ENCODE data around the gene VAV3.

VAV3 gene

DNA sequence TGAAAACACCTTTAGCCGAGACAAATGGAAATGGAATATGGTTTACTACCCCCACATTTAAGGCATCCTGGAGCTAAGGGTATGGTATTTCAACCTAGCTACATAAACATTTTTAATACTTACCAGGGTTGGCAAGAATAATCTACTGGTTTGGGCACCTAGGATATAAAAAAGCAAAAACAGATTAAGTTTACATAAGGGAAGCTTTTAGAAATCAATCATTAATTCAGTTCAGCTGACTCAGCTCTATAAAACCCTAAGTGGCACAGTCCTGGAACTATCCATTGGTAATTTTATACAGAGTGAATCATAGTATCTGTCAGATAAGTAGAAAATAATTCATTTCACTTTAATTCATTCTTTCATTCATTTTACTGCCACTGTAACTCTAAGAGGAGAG, 355.2 kb downstream of the VAV3 start:
- Histone ChIP-seq H3K4me3 (ENCODE audit: insufficient read depth, low read depth, low read length, poor library complexity, severe bottlenecking) (no peak overlapping the region), H3K27me3 (replicated peaks; ENCODE audit: control insufficient read depth, insufficient read depth, low read length, poor library complexity, severe bottlenecking) (no peaks in the 10 kb centered on the region), H3K9me3 (ENCODE audit: control insufficient read depth, low read length) (no peaks in the 10 kb centered on the region), H3K4me1 (ENCODE audit: control insufficient read depth, insufficient read depth, low read length, poor library complexity, severe bottlenecking) (no peaks in the 10 kb centered on the region), H3K36me3 (ENCODE audit: control insufficient read depth, insufficient read depth, low read length) (no peaks in the 10 kb centered on the region), H3K27ac (ENCODE audit: insufficient read depth, low read length, poor library complexity, severe bottlenecking) (no peak overlapping the region)
- DNase-seq = no peak

DNA sequence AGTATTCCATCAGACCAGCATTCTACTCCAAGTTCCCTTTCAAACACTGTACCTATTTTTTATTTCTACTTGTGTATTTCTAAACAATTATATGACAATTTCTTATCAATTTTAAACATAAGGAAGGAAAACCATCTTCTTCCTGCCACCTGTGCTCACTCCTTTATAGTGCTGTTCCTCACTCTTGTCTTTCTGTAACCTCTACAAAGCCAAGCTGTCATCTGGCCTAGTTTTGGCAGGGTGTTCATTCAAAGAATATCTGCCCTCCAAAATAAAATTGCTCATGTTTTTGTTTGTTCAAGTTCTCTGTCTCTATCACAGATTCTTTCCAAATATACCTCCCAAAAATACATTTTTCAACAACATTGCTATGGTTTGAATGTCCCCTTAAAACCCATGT, 360.2 kb downstream of the VAV3 start:
- Histone ChIP-seq H3K4me1 (ENCODE audit: control insufficient read depth, insufficient read depth, low read length, poor library complexity, severe bottlenecking) (no peaks in the 10 kb centered on the region), H3K4me3 (ENCODE audit: insufficient read depth, low read depth, low read length, poor library complexity, severe bottlenecking) (no peak overlapping the region)

DNA sequence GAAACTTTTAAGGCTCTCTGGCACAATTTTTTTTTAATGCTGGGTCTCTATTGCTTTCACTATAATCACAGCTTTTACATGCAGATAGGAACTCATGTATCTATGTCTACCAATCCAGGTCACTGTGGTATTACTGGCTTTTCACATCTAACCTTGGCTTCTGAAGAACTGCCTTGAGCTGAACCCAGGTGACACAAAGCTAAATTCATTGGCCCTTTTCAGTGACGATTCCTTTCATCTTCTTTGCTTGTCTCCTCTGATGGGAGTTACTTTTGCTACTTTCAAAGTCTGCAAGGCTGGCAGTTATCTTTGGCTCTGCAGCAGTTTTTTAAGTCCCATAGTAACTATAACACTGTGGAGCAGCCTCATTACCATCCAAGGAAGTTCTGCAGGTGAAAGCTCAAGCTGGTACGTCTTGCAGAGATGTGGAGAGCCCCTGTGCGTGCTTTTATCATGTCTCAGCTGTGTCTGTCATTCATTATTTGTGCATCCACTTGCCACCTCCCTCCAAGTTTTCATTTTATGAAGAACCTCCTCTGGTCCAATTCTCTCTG, 364.3 kb downstream of the VAV3 start:
- no peaks in the 10 kb centered on the region for H3K36me3 ChIP-seq (ENCODE audit: control insufficient read depth, insufficient read depth, low read length)
- H3K4me1 ChIP-seq (ENCODE audit: control insufficient read depth, insufficient read depth, low read length, poor library complexity, severe bottlenecking) = no peaks in the 10 kb centered on the region
- H3K9me3 ChIP-seq (ENCODE audit: control insufficient read depth, low read length) = no peaks in the 10 kb centered on the region
- H3K4me3 ChIP-seq (ENCODE audit: insufficient read depth, low read depth, low read length, poor library complexity, severe bottlenecking) = no peak overlapping the region
- no peak for DNase-seq
- H3K27ac ChIP-seq (ENCODE audit: insufficient read depth, low read length, poor library complexity, severe bottlenecking) = no peak overlapping the region
- no peaks in the 10 kb centered on the region for H3K27me3 ChIP-seq (replicated peaks; ENCODE audit: control insufficient read depth, insufficient read depth, low read length, poor library complexity, severe bottlenecking)

More for the DNA sequence above, 360.2 kb downstream of the VAV3 start:
- no peak for DNase-seq
- no peaks in the 10 kb centered on the region for H3K27me3 ChIP-seq (replicated peaks; ENCODE audit: control insufficient read depth, insufficient read depth, low read length, poor library complexity, severe bottlenecking)
- no peaks in the 10 kb centered on the region for H3K9me3 ChIP-seq (ENCODE audit: control insufficient read depth, low read length)
- no peaks in the 10 kb centered on the region for H3K36me3 ChIP-seq (ENCODE audit: control insufficient read depth, insufficient read depth, low read length)
- H3K27ac ChIP-seq (ENCODE audit: insufficient read depth, low read length, poor library complexity, severe bottlenecking) = no peak overlapping the region

DNA sequence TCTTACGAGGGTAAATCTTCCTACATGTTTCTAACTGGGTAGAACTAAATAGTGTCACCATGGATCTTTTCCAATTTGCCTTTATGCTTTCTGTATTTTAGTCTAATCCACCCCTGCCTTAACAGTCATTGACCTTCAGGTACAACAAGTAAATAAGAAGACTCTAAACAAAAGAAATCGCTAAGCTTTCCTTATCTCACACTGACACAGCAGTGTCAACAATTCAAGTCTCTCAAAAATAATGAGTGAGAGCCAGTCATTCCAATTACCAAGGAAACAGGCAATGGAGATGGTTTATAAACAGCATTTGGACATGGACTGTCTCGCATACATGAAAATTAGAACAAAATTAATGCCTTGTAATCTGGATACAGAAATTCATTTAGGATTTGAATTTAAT, 365.8 kb downstream of the VAV3 start:
- no peak for DNase-seq
- no peaks in the 10 kb centered on the region for H3K9me3 ChIP-seq (ENCODE audit: control insufficient read depth, low read length)

DNA sequence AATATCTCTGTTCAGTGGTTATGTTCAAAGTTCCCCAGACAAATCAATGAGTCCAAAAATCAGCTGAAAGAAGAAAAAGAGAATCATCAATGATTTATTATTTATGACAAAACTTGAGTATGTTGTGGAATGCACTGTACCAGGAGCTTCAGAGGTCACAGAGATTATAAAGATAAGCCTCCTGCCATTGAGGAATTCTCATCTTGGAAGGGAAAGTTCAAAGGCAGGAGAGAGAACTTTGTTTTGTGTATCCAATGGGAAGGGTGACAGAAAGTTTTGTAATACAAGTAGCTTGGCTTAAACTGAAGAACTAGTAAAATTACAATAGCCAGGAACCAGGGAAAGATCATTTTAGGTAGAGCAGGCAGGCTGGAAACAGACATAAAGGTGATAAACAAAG, 367.7 kb downstream of the VAV3 start:
- Histone ChIP-seq H3K4me1 (ENCODE audit: control insufficient read depth, insufficient read depth, low read length, poor library complexity, severe bottlenecking) (no peaks in the 10 kb centered on the region), H3K27me3 (replicated peaks; ENCODE audit: control insufficient read depth, insufficient read depth, low read length, poor library complexity, severe bottlenecking) (no peaks in the 10 kb centered on the region), H3K9me3 (ENCODE audit: control insufficient read depth, low read length) (no peaks in the 10 kb centered on the region), H3K4me3 (ENCODE audit: insufficient read depth, low read depth, low read length, poor library complexity, severe bottlenecking) (no peak overlapping the region), H3K27ac (ENCODE audit: insufficient read depth, low read length, poor library complexity, severe bottlenecking) (no peak overlapping the region), H3K36me3 (ENCODE audit: control insufficient read depth, insufficient read depth, low read length) (no peaks in the 10 kb centered on the region)
- no peak for DNase-seq

More for the DNA sequence above, 365.8 kb downstream of the VAV3 start:
- no peaks in the 10 kb centered on the region for H3K27me3 ChIP-seq (replicated peaks; ENCODE audit: control insufficient read depth, insufficient read depth, low read length, poor library complexity, severe bottlenecking)
- no peaks in the 10 kb centered on the region for H3K4me1 ChIP-seq (ENCODE audit: control insufficient read depth, insufficient read depth, low read length, poor library complexity, severe bottlenecking)
- no peak overlapping the region for H3K4me3 ChIP-seq (ENCODE audit: insufficient read depth, low read depth, low read length, poor library complexity, severe bottlenecking)
- H3K27ac ChIP-seq (ENCODE audit: insufficient read depth, low read length, poor library complexity, severe bottlenecking) = no peak overlapping the region
- H3K36me3 ChIP-seq (ENCODE audit: control insufficient read depth, insufficient read depth, low read length) = no peaks in the 10 kb centered on the region

DNA sequence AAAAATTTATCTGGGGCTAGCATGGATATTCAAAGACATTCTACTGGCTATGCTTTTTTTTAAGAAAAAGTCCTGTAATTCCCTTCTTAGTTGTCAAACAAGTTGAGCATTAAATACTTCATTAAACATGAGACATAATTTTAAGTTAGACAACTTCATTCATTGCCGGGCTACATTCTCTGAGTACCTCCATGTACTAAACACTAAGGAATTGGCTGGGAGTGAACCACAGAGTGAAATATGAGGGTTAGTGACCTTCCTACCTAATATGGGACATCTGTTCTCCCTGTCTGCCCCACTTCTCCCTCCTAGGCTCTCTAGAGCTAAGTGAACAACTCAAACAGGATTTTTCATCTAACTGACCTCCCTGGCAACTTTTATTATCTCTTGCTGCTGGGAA, 370.4 kb downstream of the VAV3 start:
- Histone ChIP-seq H3K4me1 (ENCODE audit: control insufficient read depth, insufficient read depth, low read length, poor library complexity, severe bottlenecking) (no peaks in the 10 kb centered on the region), H3K27ac (ENCODE audit: insufficient read depth, low read length, poor library complexity, severe bottlenecking) (no peak overlapping the region), H3K9me3 (ENCODE audit: control insufficient read depth, low read length) (no peaks in the 10 kb centered on the region), H3K4me3 (ENCODE audit: insufficient read depth, low read depth, low read length, poor library complexity, severe bottlenecking) (no peak overlapping the region), H3K27me3 (replicated peaks; ENCODE audit: control insufficient read depth, insufficient read depth, low read length, poor library complexity, severe bottlenecking) (no peaks in the 10 kb centered on the region), H3K36me3 (ENCODE audit: control insufficient read depth, insufficient read depth, low read length) (no peaks in the 10 kb centered on the region)
- DNase-seq = no peak

DNA sequence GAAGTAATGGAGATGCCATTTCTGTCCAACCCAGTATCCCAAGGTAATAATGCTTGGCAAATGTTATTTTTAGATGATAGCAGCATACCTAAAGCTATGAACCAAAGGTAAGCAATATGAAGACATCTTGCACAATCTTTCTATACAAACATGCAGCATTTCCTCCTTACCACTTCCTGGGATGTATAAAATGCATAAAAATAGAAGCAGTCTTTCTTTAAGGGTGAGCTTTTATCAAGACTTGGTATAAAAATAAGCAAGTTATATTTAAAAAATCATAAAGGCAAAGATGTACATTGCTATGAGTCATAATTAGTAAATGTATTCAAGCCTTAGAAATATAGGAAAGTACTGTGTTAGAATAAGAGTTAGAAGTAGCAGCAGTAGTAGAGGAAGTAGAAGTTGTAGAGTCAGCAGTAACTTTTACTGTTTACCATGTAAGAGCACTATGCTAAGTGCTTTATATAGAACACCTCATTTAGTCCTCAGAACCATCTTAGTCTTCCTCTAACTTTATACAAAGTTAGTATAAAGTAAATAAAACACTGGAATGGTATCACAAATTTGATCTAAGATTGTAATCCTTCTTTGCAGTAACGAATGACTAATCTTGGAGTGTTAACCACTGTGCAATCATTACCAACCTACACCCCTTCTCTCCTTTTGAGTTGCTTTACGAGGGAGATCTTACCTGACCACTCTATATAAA, 371.3 kb downstream of the VAV3 start:
- Histone ChIP-seq H3K4me3 (ENCODE audit: insufficient read depth, low read depth, low read length, poor library complexity, severe bottlenecking) (no peak overlapping the region), H3K27ac (ENCODE audit: insufficient read depth, low read length, poor library complexity, severe bottlenecking) (no peak overlapping the region), H3K4me1 (ENCODE audit: control insufficient read depth, insufficient read depth, low read length, poor library complexity, severe bottlenecking) (no peaks in the 10 kb centered on the region), H3K27me3 (replicated peaks; ENCODE audit: control insufficient read depth, insufficient read depth, low read length, poor library complexity, severe bottlenecking) (no peaks in the 10 kb centered on the region), H3K36me3 (ENCODE audit: control insufficient read depth, insufficient read depth, low read length) (no peaks in the 10 kb centered on the region), H3K9me3 (ENCODE audit: control insufficient read depth, low read length) (no peaks in the 10 kb centered on the region)
- DNase-seq = no peak

DNA sequence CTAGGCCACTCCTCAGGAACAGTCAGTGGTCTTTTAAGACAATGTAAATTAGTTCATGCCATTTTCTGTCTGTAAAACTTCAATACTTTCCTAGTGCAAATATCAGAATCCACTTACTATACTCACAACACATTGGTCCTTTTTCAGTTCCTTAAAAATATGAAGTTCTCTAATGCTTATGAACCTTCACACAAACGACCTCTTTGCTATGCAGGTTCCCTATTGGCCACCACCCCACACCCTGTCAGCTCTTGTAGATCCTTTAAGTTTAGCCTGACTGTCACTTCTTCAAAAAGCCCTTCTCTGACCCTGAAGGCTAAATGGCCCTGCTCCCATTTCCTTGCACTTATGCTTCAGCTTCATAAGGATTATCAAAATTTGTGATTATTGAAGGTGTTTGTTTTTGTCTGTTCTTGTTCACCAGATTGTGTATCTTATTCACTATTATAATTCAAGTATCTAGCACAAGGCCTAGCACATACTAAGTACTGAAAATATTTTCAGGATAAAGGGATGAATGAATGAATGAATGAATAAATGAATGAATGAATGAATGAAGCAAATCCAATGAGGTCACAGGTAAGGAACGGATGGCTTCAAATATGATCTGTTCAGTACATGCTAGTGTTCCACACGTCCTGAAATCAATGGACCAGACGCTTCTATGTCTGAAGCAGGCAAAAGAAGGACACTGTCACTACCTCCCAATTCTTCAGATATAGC, 373.9 kb downstream of the VAV3 start:
- Histone ChIP-seq H3K27me3 (replicated peaks; ENCODE audit: control insufficient read depth, insufficient read depth, low read length, poor library complexity, severe bottlenecking) (no peaks in the 10 kb centered on the region), H3K36me3 (ENCODE audit: control insufficient read depth, insufficient read depth, low read length) (no peaks in the 10 kb centered on the region), H3K27ac (ENCODE audit: insufficient read depth, low read length, poor library complexity, severe bottlenecking) (no peak overlapping the region), H3K4me3 (ENCODE audit: insufficient read depth, low read depth, low read length, poor library complexity, severe bottlenecking) (no peak overlapping the region), H3K4me1 (ENCODE audit: control insufficient read depth, insufficient read depth, low read length, poor library complexity, severe bottlenecking) (no peaks in the 10 kb centered on the region), H3K9me3 (ENCODE audit: control insufficient read depth, low read length) (no peaks in the 10 kb centered on the region)
- no peak for DNase-seq

DNA sequence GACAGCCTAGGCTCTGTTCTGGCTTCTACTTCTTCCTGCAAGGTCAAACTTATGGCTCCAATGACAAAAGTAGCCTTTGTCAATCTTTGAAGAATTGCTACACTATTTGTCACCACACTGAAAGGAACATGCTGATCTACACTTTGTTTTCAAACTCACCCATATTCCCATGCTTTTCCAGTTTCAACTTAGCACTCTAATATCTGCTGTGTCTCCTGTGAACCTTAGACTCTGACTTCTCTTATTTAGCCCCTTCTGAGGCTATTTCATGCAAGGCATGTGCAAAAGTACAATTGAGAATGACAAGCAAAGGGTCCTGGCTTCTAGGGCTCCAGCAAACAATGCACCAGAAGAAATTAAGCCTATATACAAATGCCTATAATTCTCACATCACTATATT, 374.9 kb downstream of the VAV3 start:
- Histone ChIP-seq H3K27me3 (replicated peaks; ENCODE audit: control insufficient read depth, insufficient read depth, low read length, poor library complexity, severe bottlenecking) (no peaks in the 10 kb centered on the region), H3K9me3 (ENCODE audit: control insufficient read depth, low read length) (no peaks in the 10 kb centered on the region), H3K27ac (ENCODE audit: insufficient read depth, low read length, poor library complexity, severe bottlenecking) (no peak overlapping the region), H3K4me1 (ENCODE audit: control insufficient read depth, insufficient read depth, low read length, poor library complexity, severe bottlenecking) (no peaks in the 10 kb centered on the region), H3K4me3 (ENCODE audit: insufficient read depth, low read depth, low read length, poor library complexity, severe bottlenecking) (no peak overlapping the region), H3K36me3 (ENCODE audit: control insufficient read depth, insufficient read depth, low read length) (no peaks in the 10 kb centered on the region)
- no peak for DNase-seq

DNA sequence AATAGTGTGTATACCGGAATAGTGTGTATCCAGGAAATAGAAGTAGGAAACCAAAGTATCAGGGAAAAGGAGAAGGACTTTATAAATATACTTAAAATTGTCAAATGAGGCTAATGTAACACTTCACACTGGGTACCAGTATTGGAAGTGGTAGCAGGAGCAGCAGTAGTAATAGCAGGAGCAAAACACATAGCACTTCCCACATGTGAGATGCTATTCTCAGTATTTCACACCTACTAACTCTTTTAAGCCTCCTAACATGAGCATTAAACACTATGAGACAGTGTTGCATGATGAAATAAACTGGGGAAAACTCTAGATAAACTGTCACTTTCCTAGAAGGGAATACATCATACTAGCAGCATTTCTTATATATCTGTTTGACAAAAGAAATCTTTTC, 376.7 kb downstream of the VAV3 start:
- Histone ChIP-seq H3K27me3 (replicated peaks; ENCODE audit: control insufficient read depth, insufficient read depth, low read length, poor library complexity, severe bottlenecking) (no peaks in the 10 kb centered on the region), H3K27ac (ENCODE audit: insufficient read depth, low read length, poor library complexity, severe bottlenecking) (no peak overlapping the region)

More for the DNA sequence above, 376.7 kb downstream of the VAV3 start:
- Histone ChIP-seq H3K36me3 (ENCODE audit: control insufficient read depth, insufficient read depth, low read length) (no peaks in the 10 kb centered on the region), H3K9me3 (ENCODE audit: control insufficient read depth, low read length) (no peaks in the 10 kb centered on the region), H3K4me1 (ENCODE audit: control insufficient read depth, insufficient read depth, low read length, poor library complexity, severe bottlenecking) (no peaks in the 10 kb centered on the region), H3K4me3 (ENCODE audit: insufficient read depth, low read depth, low read length, poor library complexity, severe bottlenecking) (no peak overlapping the region)
- no peak for DNase-seq
